HG02970 (cell line): ENCODE results near the gene CST7.

Experiments used
- ATAC-seq: cut with Tn5 transposase; IDR thresholded peaks from one replicate; pipeline ENCODE4 v1.9.1; 2021; ENCODE audit warnings: mild to moderate bottlenecking, moderate library complexity, moderate number of reproducible peaks; ENCODE audit not compliant: unreplicated experiment, low FRiP score

CST7 gene

DNA sequence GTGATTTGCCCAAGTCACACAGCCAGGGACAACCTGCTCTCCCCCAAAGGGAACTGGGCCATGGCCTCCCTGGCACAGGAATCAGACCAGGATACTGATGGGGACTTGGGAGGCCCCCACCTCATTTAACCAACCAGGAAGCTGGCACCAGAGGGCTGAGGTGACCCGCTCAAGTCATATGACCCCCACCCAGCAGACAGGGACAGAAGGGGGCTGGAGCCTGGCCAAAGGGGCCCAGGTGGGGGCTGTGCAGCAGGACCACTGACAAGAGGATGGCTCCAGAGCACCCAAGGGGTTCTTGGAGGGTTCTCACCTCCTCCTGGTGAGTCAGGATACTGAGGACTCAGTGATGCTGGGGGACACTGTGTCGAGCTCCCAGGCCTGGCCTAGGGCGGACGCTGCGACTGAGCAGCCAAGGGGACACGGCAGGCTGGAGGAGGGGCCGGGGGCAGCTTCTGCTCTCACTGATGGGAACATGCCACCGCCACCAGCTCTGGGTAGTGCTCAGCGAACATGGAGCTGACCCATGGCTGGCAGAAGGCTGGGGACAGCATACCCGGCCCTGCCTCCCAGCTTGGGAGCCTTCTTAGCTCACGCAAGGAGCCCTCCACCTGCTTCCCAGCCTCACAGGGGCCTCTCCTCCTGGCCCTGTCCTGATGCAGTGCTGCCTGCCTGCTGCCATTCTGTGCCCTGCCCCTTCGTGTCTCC is 1.2 kb downstream of the CST7 start:
- no peak for ATAC-seq

DNA sequence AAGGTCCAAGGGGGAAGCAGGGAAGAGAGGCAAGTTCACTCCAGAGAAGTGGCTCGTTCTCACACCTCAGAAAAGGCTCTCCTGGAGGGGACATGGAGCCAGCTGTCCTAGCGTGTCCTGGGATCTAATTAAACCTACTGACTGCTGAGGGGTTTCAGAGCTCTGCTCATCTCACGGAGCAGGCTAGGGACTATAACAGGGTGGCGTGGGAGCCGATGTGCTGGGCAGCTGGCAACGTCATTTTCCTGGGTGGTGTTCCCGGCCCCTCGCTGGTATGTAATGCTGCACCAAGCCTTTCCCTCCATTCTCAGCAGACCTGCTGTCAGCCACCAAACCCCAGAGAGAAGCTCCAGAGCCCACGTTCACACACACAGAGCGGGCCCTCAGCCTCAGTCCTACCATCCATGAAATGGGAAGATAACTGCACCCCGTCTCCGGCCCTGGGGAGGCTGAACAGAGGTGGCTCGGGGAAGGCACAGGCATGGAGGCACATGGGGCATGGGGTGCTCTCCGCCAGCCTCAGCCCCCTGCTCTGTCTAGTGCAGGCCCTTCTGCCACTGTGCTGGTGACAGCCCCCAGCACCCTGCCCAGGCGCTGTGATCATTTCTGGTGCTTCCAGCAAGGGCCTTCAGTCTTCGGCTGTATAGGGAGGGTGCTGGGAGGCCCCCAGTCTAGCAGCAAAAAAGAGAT is 1.9 kb downstream of the CST7 start:
- ATAC-seq = no peak

GRCh38 chr20:24951536-24952083 is 2.5 kb downstream of the CST7 start:
- ATAC-seq = no peak

DNA sequence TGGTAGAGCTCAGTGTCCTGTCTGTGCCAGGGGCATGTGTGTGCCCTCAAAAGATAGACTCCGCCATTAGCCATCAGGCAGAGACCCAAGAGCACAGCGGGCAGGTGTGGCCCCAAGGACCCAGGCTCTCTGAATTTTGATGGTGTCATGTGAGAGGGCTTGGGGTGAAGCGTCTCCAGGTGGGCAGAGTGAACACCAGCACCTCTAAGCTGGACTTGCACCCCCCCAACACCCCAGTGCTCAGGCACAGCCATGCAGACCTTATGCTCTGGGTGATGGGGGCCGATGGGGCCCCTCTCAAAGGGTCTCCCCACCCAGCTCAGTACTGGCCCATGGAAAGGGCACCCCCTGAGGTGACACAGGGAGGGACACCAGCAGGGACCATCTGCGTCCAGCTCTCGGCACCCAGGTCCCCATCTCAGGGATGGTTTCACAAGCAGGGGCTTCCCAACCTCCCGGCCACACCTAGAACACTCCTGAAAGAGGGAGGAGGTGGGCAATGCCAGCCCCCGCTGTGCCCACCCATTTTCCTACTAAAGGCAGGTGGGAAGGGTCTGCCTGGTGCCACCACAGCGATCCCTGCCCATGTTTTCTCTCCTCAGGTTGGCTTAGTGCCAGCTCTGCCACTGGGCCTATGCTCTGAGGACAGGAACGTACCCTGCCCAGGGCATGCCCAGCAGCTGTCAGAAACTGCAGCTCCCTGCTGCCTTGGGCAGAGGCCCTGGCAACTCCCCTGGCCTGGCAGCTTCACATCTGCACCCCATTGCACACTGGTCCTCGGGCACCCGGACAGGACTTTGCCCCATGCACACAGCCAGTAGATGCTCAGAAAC is 3.5 kb downstream of the CST7 start:
- no peak for ATAC-seq

DNA sequence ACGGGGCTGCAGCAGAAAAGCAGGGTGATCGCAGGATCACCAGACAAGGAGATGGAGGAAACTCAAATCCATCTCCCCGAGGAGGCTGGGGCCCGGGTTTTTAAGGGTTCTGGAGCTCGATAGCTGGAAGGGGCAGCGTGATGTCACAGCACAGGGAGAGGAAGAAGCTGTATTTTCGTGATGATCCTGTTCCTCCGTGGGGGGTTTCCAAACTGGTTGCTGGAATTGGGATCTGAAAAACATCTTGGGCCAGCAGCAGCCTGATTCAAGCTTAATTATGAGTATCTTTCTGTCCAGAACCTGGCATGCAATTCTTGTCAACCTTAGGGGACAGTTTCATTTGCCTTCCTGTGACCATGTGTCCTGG is 4.1 kb downstream of the CST7 start:
- ATAC-seq = no peak

- ATAC-seq = no peak
Measured at GRCh38 chr20:24953621-24954133, 4.6 kb downstream of the CST7 start.

- no peak for ATAC-seq
Measured at GRCh38 chr20:24954151-24954550, 5.1 kb downstream of the CST7 start.

- ATAC-seq = no peak
Measured at GRCh38 chr20:24954566-24954965, 5.5 kb downstream of the CST7 start.

DNA sequence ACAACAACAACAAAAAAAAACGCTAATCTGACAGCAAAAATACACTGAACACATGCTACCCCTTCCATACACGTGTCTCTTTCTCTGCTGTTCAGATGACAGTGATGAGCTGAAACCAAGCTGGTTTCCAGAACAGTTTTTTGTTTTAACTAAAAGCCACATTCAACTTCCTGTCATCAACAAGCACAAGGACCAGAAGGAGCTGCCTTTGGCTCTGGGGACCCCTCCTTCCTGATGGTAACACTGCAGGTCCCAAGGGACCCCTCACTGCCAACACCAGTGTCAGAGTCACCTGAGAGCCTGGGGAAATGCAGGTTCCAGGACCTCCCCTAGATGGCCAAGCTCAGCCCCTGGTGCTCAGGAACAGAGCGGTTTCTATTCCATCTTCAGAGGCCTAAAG is 6.0 kb downstream of the CST7 start:
- ATAC-seq = peak; percentile 60

DNA sequence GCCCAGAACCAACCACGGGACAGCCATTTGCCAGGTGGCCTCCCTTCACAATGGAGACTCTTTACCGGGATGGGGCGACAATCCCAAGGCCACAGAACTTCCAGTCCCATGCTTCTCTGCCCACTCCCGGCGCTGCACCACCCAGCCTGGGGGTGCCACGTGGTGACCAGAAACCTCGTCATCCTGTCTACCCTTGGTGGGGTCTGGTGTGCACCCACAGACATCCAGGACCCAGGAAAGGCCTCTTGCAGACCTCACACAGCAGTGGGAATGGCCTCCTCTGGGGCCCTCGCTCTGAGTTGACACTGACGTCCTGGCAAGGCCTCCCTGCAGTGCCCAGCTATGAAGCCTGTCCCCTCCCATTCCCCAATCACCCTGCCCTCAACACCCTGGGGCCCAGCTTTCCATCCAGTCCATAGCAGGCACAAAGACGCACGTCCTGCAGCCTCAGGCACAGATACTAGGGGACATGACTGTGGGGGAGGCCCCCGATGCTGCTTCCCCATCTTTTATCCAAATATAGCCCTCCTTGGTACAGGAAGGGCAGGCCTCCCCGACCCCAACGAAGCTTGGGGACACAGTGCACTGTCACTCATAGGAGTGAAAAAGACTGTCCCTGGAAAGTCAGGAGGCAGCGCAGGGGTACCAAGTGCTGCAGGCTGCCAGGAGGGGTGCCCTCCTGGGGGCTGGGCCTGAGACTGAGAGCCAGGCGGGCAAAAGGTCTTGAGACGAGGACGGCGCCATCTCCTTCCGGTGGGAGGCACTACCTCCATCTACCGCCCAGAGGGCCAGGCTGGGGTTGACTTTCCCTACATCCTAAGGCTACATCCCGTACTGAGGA is 7.2 kb downstream of the CST7 start:
- no peak for ATAC-seq

GRCh38 chr20:24957326-24958016 is 8.4 kb downstream of the CST7 start:
- no peak for ATAC-seq

GRCh38 chr20:24958506-24959385 is 9.7 kb downstream of the CST7 start:
- no peak for ATAC-seq

GRCh38 chr20:24959591-24960301 is 10.7 kb downstream of the CST7 start:
- no peak for ATAC-seq

DNA sequence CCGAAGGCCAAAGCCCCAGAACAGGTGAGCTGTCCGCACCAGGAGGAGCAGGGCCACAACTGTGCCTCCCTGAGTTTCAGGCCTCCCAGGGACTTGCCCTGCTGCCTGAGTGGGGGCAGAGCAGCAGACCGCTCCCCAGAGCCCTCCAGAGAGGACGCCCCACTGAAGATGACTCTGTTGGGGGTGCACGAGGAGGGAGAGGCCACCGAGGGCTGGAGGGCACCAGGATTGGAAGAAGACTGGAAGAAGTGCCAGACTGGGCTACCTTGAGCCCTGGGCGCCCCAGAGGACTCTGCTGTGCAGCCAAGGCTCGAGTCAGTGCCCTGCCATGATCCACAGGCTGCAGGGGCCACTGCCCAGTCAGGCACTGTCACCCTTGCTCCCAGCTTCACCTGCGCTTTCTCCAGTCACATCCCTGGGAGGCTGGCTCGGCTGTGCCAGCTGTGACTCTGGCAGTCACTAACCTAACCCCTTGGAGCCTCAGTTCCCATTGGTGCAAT is 11.3 kb downstream of the CST7 start:
- no peak for ATAC-seq

- ATAC-seq = no peak
Measured at GRCh38 chr20:24960861-24961260, 11.8 kb downstream of the CST7 start.

DNA sequence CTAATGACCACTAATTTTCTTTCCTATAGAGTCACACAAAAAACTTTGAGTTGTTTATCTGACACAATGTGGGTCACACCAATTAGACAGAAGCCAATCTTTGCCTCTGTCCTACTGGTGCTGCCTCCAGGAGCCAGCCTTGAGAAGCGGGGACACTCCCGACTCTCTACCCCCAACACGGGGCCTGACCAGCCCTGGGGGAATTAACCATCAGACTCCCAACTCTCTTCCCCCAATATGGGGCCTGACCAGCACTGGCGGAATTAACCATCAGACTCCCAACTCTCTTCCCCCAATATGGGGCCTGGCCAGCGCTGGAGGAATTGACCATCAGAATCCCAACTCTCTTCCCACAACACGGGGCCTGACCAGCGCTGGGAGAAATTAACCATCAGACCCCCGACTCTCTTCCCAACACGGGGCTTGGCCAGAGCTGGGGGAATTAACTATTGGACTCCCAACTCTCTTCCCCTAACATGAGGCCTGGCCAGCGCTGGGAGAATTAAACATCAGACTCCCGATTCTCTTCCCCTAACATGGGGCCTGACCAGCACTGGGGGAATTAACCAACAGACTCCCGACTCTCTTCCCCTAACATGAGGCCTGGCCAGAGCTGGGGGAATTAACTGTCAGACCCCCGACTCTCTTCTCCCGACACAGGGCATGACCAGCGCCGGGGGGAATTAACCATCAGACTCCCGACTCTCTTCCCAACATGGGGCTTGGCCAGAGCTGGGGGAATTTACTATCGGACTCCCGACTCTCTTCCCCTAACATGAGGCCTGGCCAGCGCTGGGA is 12.5 kb downstream of the CST7 start:
- no peak for ATAC-seq

- ATAC-seq = no peak
Measured at GRCh38 chr20:24962182-24962492, 13.1 kb downstream of the CST7 start.
